IPS-NIHi7 (cell line): ENCODE data around the gene GLT8D2.
"Not testable (repeated sequence)": the region's sequence is repeated elsewhere in the genome, so short reads cannot be mapped to it uniquely, and the experiment has no call there.

Experiments
- DNase-seq: peaks from one replicate; pipeline ENCODE4 v3.0.0; 2012; ENCODE audit warnings: mixed read lengths; ENCODE audit errors: extremely low spot score

GLT8D2 gene

DNA sequence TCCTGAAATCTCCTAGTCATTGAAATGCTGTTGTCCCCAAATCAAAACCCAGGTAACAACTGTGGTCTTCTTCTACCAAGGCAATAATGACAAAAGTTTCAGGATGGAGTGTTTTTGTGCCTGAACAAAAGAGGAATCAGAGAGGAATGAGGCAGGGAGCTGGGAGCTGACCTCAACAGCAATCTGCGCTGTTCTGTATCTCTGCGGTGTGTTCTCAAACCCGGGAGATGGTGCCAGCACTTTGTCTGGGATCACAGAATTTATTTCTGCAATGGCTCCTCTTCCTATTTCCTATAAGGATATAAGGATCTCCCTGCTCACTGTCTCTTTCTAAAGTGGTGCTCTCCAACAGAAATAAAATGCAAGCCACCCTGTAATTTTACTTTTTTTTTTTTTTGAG lies 449 bp upstream of the GLT8D2 start:
- DNase-seq, result no peak

DNA sequence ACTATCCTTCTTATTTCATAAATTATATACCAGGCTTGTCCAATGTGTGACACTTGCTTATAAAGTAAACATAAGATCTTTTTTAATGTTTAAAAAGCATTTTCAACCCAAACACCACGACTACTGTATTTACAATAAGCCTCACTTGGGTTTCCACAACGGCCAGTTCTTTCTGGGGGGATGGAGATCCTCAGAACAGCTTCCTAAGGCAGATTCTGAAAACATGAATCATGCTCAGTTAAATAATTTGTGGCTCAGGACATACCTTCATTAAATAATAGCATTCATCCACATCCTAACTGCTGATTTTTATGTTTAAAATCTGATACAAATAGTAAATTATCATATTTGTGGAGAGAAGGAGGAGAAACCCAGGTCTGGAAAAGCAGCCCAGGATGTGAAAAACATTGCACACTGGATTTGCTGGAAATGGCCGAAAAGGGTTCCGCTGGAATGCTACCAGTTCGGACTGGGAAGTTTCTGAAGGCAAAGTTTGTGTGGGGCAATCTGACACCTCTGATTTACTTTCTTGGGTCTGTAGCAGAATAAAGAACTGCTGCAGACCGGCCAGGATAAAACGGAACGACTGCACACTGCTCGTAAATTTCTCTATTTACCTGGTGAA lies 597 bp downstream of the GLT8D2 start:
- no peak for DNase-seq

GRCh38 chr12:104048811-104049210 lies 1.2 kb downstream of the GLT8D2 start:
- no peak for DNase-seq

- no peak for DNase-seq
These were observed 1.8 kb downstream of the GLT8D2 start for GRCh38 chr12:104048162-104048561.

GRCh38 chr12:104046306-104046705 lies 3.7 kb downstream of the GLT8D2 start:
- DNase-seq, result no peak

GRCh38 chr12:104044158-104044557 lies 5.8 kb downstream of the GLT8D2 start:
- no peak for DNase-seq

- no peak for DNase-seq
These were observed 7.4 kb downstream of the GLT8D2 start for GRCh38 chr12:104042580-104042979.

- DNase-seq, result not testable (repeated sequence)
These were observed 10.2 kb downstream of the GLT8D2 start for GRCh38 chr12:104039769-104040168.

DNA sequence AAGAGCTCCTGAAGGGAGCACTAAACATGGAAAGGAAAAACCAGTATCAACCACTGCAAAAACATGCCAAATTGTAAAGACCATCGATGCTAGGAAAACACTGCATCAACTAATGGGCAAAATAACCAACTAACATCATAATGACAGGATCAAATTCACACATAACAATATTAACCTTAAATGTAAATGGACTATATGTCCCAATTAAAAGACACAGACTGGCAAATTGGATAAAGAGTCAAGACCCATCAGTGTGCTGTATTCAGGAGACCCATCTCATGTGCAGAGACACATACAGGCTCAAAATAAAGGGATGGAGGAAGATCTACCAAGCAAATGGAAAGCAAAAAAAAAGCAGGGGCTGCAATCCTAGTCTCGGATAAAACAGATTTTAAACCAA lies 13.8 kb downstream of the GLT8D2 start:
- not testable (repeated sequence) for DNase-seq

GRCh38 chr12:104030596-104030995 lies 19.4 kb downstream of the GLT8D2 start:
- not testable (repeated sequence) for DNase-seq

GRCh38 chr12:104026841-104027599 lies 23.0 kb downstream of the GLT8D2 start:
- DNase-seq, result no peak

DNA sequence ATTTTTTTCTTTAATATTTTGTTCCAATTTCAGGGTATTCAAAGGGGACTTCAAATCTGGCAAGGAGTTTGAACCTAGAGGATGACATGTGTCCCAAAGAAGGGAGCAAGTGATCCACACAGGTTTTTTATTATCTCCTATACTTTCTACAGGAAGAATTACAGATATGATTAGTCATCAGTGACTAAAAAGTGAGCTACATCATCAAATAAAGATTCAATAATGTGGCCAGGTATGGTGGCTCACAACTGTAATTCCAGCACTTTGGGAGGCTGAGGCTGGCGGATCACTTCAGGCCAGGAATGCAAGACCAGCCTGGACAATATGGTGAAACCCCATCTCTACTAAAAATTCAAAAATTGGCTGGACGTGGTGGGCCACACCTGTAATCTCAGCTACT lies 24.2 kb downstream of the GLT8D2 start:
- no peak for DNase-seq

- no peak for DNase-seq
These were observed 25.6 kb downstream of the GLT8D2 start for GRCh38 chr12:104024348-104024747.

- DNase-seq, result no peak
These were observed 26.3 kb downstream of the GLT8D2 start for GRCh38 chr12:104023710-104024109.

GRCh38 chr12:104022786-104023185 lies 27.2 kb downstream of the GLT8D2 start:
- no peak for DNase-seq

- DNase-seq, result not testable (repeated sequence)
These were observed 28.1 kb downstream of the GLT8D2 start for GRCh38 chr12:104021862-104022261.

- no peak for DNase-seq
These were observed 37.7 kb downstream of the GLT8D2 start for GRCh38 chr12:104012331-104012730.

GRCh38 chr12:104011253-104011652 lies 38.7 kb downstream of the GLT8D2 start:
- DNase-seq, result no peak

- DNase-seq, result no peak
These were observed 39.3 kb downstream of the GLT8D2 start for GRCh38 chr12:104010606-104011169.

DNA sequence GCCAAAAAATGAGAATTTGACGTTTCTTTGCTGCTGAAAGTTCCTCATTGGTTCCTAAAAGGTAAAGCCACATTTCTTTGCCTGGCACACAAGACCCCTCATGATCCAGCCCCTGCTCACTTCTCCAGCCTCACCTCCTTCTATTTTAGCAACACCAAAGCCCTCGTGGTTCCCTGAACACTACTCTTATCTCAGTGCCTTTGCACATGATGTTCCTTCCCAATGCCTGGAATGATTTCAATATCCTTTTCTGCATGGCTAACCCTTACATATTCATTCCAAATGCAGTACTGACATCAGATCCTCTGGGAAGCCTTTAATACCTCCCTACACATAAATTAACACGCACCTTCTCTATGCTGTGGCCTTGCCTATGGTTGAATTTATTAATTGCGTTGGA lies 39.9 kb downstream of the GLT8D2 start:
- no peak for DNase-seq

DNA sequence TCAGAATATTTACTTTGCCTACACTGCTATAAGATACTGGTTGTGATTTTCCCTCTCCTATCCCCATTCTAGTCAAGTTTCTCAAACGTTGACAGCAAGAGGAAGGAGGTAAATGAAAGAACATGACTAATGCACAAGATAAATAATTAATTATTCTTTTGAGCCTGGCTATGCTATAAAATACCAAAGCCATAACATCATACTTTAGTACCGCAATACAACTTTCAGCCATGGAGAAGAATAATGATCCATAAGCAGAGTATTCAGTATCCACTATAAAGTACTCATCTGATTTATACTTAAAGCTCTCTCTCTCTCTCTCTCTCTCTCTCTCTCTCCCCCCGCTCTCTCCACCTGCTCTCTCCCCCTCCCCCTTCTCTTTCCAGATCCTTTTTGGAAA lies 43.1 kb downstream of the GLT8D2 start:
- DNase-seq, result no peak

GRCh38 chr12:104003596-104003995 lies 46.4 kb downstream of the GLT8D2 start:
- DNase-seq, result no peak

- DNase-seq, result no peak
These were observed 47.3 kb downstream of the GLT8D2 start for GRCh38 chr12:104002686-104003085.
